Thymus (tissue), 11 donors: ENCODE measurements around the gene JARID2. TPM values are rescaled to one million over a fixed set of nuclear protein-coding genes. Genes with fewer than 3 reads are reported as not detected.

ENCODE experiments used
- DNase-seq, 9 donors: peaks; one replicate each; pipeline ENCODE4 v3.0.0-alpha.2; 2013; ENCODE audit warnings: low spot score in 9 of 9, low read depth in 6 of 9, missing footprints in 1 of 9
- H3K27ac ChIP-seq, 2 donors: one replicate each; pipeline ENCODE4 v1.5.1; 2013; ENCODE audit warnings: control low read depth in 1 of 2, low read depth in 1 of 2, low read length in 1 of 2, mild to moderate bottlenecking in 1 of 2, moderate library complexity in 1 of 2
- H3K27me3 ChIP-seq, 2 donors: one replicate each; pipeline ENCODE4 v1.5.1; 2013; ENCODE audit warnings: low read length in 1 of 2; ENCODE audit not compliant: control insufficient read depth in 2 of 2, insufficient read depth in 1 of 2
- H3K36me3 ChIP-seq, 2 donors: one replicate each; pipeline ENCODE4 v1.5.1; 2013; ENCODE audit warnings: low read length in 1 of 2, mild to moderate bottlenecking in 1 of 2, moderate library complexity in 1 of 2; ENCODE audit not compliant: control insufficient read depth in 2 of 2, insufficient read depth in 2 of 2
- H3K4me1 ChIP-seq, 2 donors: one replicate each; pipeline ENCODE4 v1.5.1; 2013; ENCODE audit warnings: low read length in 2 of 2; ENCODE audit not compliant: control insufficient read depth in 2 of 2, insufficient read depth in 2 of 2
- H3K4me3 ChIP-seq, 2 donors: one replicate each; pipeline ENCODE4 v1.5.1; 2013; ENCODE audit warnings: low read length in 2 of 2, control low read depth in 1 of 2, mild to moderate bottlenecking in 1 of 2
- H3K9me3 ChIP-seq, 2 donors: one replicate each; pipeline ENCODE4 v1.5.1; 2013; ENCODE audit warnings: low read length in 1 of 2, mild to moderate bottlenecking in 1 of 2; ENCODE audit not compliant: control insufficient read depth in 2 of 2, insufficient read depth in 1 of 2
- WGBS: extraction: QIAGEN DNeasy Blood & Tissue Kit; methylation state at CpG from one replicate; pipeline ENCODE4 v1.1.7; 2013; 5-methylcytosine and 5-hydroxymethylcytosine counted together
- polyA plus RNA-seq: library from polyadenylated mRNA; stranded (reverse); fragments of 200-250 nt; gene quantifications from one replicate; pipeline ENCODE4 v1.2.3, GENCODE V29; 2013
- total RNA-seq: library from RNA; stranded (reverse); fragments of 120-200 nt; gene quantifications from one replicate; pipeline ENCODE4 v1.2.4, GENCODE V29; 2013
- donor health status: healthy.

The JARID2 gene
- total and polyA plus RNA-seq, 2 donors = 15.8 to 20.9 TPM

DNA sequence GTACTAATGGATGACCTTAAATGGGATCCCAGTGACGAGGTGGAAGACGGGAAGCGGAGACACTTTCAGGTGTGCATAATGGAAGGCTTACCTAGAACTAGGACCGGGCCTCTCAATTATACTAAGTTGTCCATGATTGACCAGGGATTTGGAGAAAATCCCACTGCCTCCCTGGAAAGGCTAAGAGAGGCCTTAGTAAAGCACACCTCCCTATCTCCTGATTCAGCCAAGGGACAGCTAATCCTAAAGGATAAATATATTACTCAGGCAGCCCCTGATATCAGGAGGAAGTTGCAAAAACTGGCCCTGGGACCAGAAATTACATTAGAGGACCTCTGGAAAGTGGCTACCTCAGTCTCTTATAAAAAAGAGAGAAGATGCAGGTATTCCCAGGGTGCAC lies 93.2 kb downstream of the JARID2 start:
- Histone ChIP-seq H3K9me3 (no peaks in the 10 kb centered on the region), H3K4me3 (no peak overlapping the region), H3K36me3 (no peaks in the 10 kb centered on the region), H3K27me3 (no peaks in the 10 kb centered on the region), H3K4me1 (peaks cover 17 to 69% of the 10 kb centered on the region in 2 donors), H3K27ac (no peak overlapping the region)
- WGBS = 98% methylated on average over 4 of the region's 4 CpGs
- no peak for DNase-seq

DNA sequence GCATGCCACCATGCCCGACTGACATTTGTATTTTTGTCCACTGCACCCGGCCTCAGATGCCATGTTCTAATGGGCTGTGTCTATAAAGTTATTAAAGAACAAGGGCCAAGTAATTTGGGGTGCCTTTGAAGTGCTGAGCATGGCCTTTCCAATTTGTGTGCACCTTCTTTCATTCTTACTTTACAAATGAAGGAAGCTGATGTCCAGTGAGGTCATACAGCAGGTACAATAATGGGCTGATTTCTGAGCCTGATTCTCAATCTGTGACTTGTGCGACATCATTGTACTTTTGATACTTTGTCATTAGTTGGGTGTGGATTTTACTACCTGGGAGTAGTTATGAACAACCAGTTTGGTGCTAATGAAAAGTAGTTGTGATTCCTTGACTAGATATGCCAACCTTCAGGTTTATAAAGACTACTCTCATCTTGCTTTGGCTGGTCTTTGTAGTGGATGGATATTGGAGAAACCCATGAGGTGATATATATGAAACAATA lies 94.3 kb downstream of the JARID2 start:
- Histone ChIP-seq H3K9me3 (no peaks in the 10 kb centered on the region), H3K4me3 (no peak overlapping the region), H3K27ac (no peak overlapping the region), H3K36me3 (no peaks in the 10 kb centered on the region), H3K27me3 (no peaks in the 10 kb centered on the region), H3K4me1 (peaks cover 17 to 69% of the 10 kb centered on the region in 2 donors)
- no peak for DNase-seq
- WGBS = 97% methylated on average over 3 of the region's 3 CpGs

DNA sequence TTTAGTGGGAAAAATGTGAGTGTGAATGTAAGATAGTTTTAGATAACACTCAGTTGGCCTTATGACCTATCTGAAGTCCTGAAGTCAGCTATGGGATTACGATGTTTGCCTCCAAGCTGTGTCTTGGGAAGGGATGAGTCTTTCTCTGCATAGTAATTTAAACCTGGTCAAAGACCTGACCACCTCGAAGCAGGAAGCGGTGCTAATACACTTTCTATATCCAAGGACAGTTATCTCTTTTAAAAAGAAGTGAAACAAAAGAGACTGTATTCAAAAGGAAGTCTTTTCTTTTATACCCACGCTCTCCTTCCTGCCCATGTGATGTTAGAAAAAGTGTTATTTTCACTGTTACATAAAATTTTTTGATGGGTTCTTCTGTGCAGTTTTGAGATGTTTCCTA lies 94.9 kb downstream of the JARID2 start:
- WGBS = 14% methylated on average over 4 of the region's 4 CpGs

DNA sequence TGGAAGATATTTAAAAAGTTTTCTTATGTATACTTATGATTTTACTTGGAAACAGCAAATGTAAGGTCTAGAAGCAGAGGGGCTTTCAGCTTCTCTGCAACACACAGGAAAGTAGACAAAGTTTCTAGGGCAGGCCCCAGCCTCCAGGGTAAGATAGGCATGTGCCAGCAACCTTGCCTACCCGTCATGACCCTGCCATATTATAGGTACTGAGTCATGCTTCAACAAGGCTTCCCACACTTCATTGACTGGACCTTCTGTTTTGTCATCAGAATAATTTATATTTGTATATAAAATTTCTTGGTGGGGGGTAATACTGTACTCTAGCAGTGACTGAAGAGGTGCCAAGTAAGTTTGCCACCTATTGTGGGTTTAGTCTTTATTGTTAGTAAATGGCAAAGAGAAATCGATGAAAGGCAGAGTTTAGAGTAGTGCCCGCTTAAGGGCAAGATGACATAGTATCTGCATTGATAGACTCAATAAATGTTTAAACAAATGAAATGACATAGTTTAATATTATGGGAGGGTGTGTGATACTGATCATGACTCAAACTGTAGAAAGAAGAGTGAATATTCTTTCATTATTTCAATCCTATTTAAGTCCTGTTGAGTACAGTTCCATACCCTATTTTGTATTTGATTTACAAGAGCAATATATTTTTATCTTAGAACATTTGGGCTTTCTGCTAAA lies 95.6 kb downstream of the JARID2 start:
- H3K9me3 ChIP-seq = no peaks in the 10 kb centered on the region
- H3K4me1 ChIP-seq = peaks cover 22 to 69% of the 10 kb centered on the region in 2 donors
- H3K27me3 ChIP-seq = no peaks in the 10 kb centered on the region
- no peak overlapping the region for H3K4me3 ChIP-seq
- H3K27ac ChIP-seq = peak overlapping the region in 1 of 2 donors; percentile 53
- no peak for DNase-seq
- no peaks in the 10 kb centered on the region for H3K36me3 ChIP-seq
- WGBS = 81% methylated on average over 3 of the region's 3 CpGs

More for the DNA sequence above, 94.9 kb downstream of the JARID2 start:
- H3K9me3 ChIP-seq = no peaks in the 10 kb centered on the region
- H3K4me3 ChIP-seq = no peak overlapping the region
- no peaks in the 10 kb centered on the region for H3K36me3 ChIP-seq
- H3K27me3 ChIP-seq = no peaks in the 10 kb centered on the region
- peak overlapping the region; percentile 42 to 67 for H3K27ac ChIP-seq
- DNase-seq = no peak
- H3K4me1 ChIP-seq = peaks cover 19 to 67% of the 10 kb centered on the region in 2 donors

DNA sequence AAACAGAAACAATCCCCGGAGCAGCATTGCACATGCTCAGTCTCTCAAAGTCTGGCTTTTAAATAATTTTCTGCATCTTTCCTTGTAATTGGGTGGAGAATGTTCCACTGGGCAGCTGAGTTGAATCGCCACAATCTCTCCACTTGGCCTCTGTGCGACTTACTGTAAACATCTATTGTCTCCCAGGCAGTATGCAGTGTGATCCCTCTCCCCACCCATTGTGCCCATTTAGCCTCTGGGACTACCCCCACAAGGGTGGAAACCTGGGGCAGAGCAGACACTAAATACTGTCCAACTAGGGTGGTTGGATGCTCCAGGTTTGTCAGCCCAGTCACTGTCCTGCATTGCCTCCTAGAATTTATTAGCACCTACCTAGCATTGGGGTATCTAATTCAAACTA lies 96.2 kb downstream of the JARID2 start:
- no peaks in the 10 kb centered on the region for H3K27me3 ChIP-seq
- H3K9me3 ChIP-seq = no peaks in the 10 kb centered on the region
- H3K4me1 ChIP-seq = peaks cover 20 to 70% of the 10 kb centered on the region in 2 donors
- no peak overlapping the region for H3K27ac ChIP-seq
- H3K4me3 ChIP-seq = no peak overlapping the region
- 98% methylated on average over 3 of the region's 3 CpGs for WGBS
- H3K36me3 ChIP-seq = no peaks in the 10 kb centered on the region
- DNase-seq = no peak

DNA sequence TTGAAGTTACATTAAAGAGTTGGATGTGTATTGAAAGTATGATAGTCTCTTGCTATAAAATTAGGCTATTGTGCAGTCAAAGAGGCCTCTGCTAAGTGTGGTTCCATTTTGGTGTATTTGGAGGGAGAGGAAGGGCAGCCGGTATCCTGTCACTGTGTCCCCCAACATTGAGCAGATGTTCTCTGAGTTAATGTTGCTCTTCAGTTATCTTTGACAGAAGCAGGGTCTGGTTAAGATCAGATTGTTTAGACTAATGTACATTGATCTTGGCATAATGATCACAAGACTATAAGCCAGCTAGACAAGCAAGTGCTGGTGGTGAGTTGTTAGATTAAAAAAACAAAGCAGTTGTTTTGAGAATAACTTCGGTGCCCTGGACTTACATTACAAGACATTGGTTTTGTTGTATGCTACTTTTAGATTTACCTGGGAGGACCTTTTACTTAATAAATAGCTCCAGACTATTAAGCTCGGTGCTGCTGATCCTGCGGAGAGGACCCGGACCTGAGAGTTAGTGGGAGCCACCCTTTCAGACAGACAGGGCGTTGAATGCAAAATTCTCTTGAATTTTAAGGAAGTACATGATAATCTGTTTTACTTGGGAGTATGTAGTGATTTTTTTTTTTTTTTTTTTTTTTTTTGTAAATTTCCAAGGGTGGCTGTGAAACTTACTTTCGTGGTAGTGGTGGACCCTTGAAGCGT lies 97.8 kb downstream of the JARID2 start:
- Histone ChIP-seq H3K27ac (no peak overlapping the region), H3K9me3 (no peaks in the 10 kb centered on the region), H3K4me3 (no peak overlapping the region), H3K36me3 (no peaks in the 10 kb centered on the region), H3K27me3 (no peaks in the 10 kb centered on the region), H3K4me1 (peaks cover 22 to 65% of the 10 kb centered on the region in 2 donors)
- WGBS = 74% methylated on average over 8 of the region's 8 CpGs
- no peak for DNase-seq

DNA sequence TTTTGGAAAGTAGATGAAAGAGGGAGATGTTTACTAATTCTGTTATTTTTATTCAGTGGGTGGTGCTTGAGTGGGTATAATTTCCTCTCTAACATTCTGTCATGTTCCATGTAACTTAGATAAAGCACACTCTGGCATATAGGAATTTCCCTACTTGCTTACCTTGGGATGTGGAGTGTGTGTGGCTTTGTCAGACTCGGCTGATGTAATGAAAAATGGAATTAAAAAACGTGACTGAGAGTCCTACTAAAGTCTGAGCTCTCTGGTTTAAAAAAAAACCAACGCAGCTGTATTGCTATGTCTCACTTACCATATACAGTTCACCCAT lies 98.3 kb downstream of the JARID2 start:
- H3K4me1 ChIP-seq = peaks cover 22 to 64% of the 10 kb centered on the region in 2 donors
- H3K36me3 ChIP-seq = no peaks in the 10 kb centered on the region
- H3K27ac ChIP-seq = no peak overlapping the region
- 62% methylated on average over 3 of the region's 3 CpGs for WGBS
- no peak for DNase-seq
- no peaks in the 10 kb centered on the region for H3K27me3 ChIP-seq
- no peak overlapping the region for H3K4me3 ChIP-seq
- H3K9me3 ChIP-seq = no peaks in the 10 kb centered on the region

DNA sequence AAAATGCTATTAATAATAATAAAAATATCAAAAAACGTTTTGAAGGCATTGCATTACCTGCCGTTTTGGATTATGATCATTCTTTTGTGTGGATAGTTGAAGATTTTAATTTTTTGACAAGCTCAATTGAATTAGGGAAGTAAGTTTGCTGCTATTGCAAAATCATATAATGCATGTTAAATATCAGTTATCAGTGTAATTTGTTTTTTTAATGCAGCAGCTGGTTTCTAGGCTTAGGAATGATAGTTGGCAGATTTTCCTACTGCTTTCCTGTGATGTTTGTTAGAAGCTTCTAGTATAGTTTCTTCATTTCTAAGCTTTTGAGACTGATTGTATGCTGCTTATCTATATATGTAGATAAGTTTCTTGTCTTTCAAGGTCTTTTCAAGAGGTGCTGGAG lies 99.0 kb downstream of the JARID2 start:
- Histone ChIP-seq H3K4me3 (no peak overlapping the region), H3K4me1 (peaks cover 22 to 69% of the 10 kb centered on the region in 2 donors), H3K36me3 (no peaks in the 10 kb centered on the region), H3K9me3 (no peaks in the 10 kb centered on the region), H3K27ac (no peak overlapping the region), H3K27me3 (no peaks in the 10 kb centered on the region)
- no peak for DNase-seq
- WGBS = 66% methylated on average over 2 of the region's 2 CpGs

DNA sequence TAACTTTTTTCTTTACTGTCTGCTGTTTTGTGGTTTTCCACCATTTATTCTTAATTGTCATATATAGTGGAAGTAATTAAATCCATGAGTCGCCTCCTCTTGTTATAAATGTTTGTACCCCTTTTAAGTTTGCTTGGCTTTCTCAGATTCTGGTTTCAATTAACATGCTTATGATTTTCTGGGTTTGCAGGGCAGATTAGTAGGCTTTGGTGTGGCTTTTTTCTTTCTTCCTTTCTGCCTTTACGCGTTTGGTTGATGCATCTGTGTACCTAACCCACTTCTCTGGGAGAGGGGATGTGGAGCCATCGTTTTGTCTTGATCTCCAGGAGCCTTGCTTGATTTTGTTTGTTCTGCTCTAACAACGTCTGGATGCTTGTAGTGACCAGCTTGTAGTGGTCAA lies 100.4 kb downstream of the JARID2 start:
- peak in 5 of 9 donors; percentile 35 to 74 (median 48) for DNase-seq
- no peak overlapping the region for H3K27ac ChIP-seq
- H3K4me3 ChIP-seq = no peak overlapping the region
- peaks cover 0 to 3% of the 10 kb centered on the region in 2 donors for H3K36me3 ChIP-seq
- 10% methylated on average over 5 of the region's 5 CpGs for WGBS
- H3K9me3 ChIP-seq = no peaks in the 10 kb centered on the region
- H3K27me3 ChIP-seq = no peaks in the 10 kb centered on the region
- H3K4me1 ChIP-seq = peaks cover 10 to 55% of the 10 kb centered on the region in 2 donors
